HepG2 (cell line): ENCODE data around the gene TPM2. TPM values are rescaled to one million over a fixed set of nuclear protein-coding genes. Genes with fewer than 3 reads are reported as not detected.

Experiments
- AGO1 ChIP-seq: fragments of 200-400 bp; formaldehyde crosslinking; IDR thresholded peaks from 2 replicates; pipeline ENCODE4 v1.6.1; 2017; ENCODE audit warnings: mild to moderate bottlenecking, low read depth, low read length, moderate library complexity; ENCODE audit not compliant: poor library complexity, severe bottlenecking
- EED ChIP-seq: sonication (generic); formaldehyde crosslinking; IDR thresholded peaks from 2 replicates; pipeline ENCODE4 v1.5.0; 2020; ENCODE audit warnings: mild to moderate bottlenecking, missing genetic modification reagents
- HOXA3 ChIP-seq: sonication (generic); formaldehyde crosslinking; IDR thresholded peaks from 2 replicates; pipeline ENCODE4 v1.5.0; 2020; ENCODE audit warnings: missing genetic modification reagents
- IKZF1 ChIP-seq: fragments of 450-650 bp; IDR thresholded peaks from 2 replicates; pipeline ENCODE4 v1.7.1; 2016
- MAF1 ChIP-seq: sonication (generic); formaldehyde crosslinking; IDR thresholded peaks from 2 replicates; pipeline ENCODE4 v1.5.0; 2020; ENCODE audit warnings: missing genetic modification reagents, borderline replicate concordance
- SAP130 ChIP-seq: IDR thresholded peaks from 2 replicates; pipeline ENCODE4 v1.6.1; 2016; ENCODE audit warnings: low read depth
- TEAD2 ChIP-seq: sonication (generic); formaldehyde crosslinking; IDR thresholded peaks from 2 replicates; pipeline ENCODE4 v1.9.0; 2021; ENCODE audit warnings: missing genetic modification reagents
- ZFP36L1 ChIP-seq: sonication (generic); formaldehyde crosslinking; IDR thresholded peaks from 2 replicates; pipeline ENCODE4 v1.8.0; 2022; ENCODE audit warnings: mild to moderate bottlenecking, missing genetic modification reagents, moderate library complexity
- ZNF598 ChIP-seq: sonication (generic); formaldehyde crosslinking; IDR thresholded peaks from 2 replicates; pipeline ENCODE4 v1.5.1; 2020; ENCODE audit warnings: mild to moderate bottlenecking, missing genetic modification reagents, borderline replicate concordance
- ZNF674 ChIP-seq: sonication (generic); formaldehyde crosslinking; IDR thresholded peaks from 2 replicates; pipeline ENCODE4 v1.5.0; 2020; ENCODE audit warnings: low read depth, mild to moderate bottlenecking, missing genetic modification reagents
- ZNF788 ChIP-seq: sonication (generic); formaldehyde crosslinking; IDR thresholded peaks from 2 replicates; pipeline ENCODE4 v1.5.0; 2020; ENCODE audit warnings: mild to moderate bottlenecking, missing genetic modification reagents, borderline replicate concordance
- polyA plus RNA-seq, 8 experiments: library from polyadenylated mRNA; depleted of rRNA in 3 of 8; stranded (reverse) in 7 of 8; unstranded in 1 of 8; fragments of >200 nt; fragmentation: Illumina TruSeq in 4 of 8; extraction: Trizol in 4 of 8; gene quantifications; 2 replicates each; pipeline versions ENCODE4 v1.2.1 to v1.2.3, GENCODE V29; 2011 to 2016; ENCODE audit warnings: low read depth in 4 of 8, missing spikeins in 1 of 8, mixed read lengths in 1 of 8; ENCODE audit not compliant: insufficient read depth in 1 of 8
- total RNA-seq, 5 experiments: library from RNA; depleted of rRNA; stranded (reverse); fragments of >200 nt; fragmentation: Illumina TruSeq; extraction: Trizol; gene quantifications; 2 replicates each; pipeline ENCODE4 v1.2.3, GENCODE V29; 2016; ENCODE audit warnings: low read depth in 1 of 5
- TF ChIP-seq, protein P1 (sequence below): sonication (generic); formaldehyde crosslinking; IDR thresholded peaks from 2 replicates; pipeline ENCODE4 v1.8.1; 2022; ENCODE audit warnings: low read depth, mild to moderate bottlenecking, missing genetic modification reagents
- TF ChIP-seq, protein P2 (sequence below): sonication (generic); formaldehyde crosslinking; IDR thresholded peaks from 2 replicates; pipeline ENCODE4 v1.8.0; 2022; ENCODE audit warnings: mild to moderate bottlenecking, missing genetic modification reagents, borderline replicate concordance
- TF ChIP-seq, protein P3 (sequence below): sonication (generic); formaldehyde crosslinking; conservative IDR thresholded peaks from 2 replicates; pipeline ENCODE4 v1.4.0; 2020; ENCODE audit warnings: missing genetic modification reagents
- TF ChIP-seq, protein P4 (sequence below): sonication (generic); formaldehyde crosslinking; IDR thresholded peaks from 2 replicates; pipeline ENCODE4 v1.4.0; 2020; ENCODE audit warnings: missing genetic modification reagents
- TF ChIP-seq, protein P5 (sequence below): sonication (generic); formaldehyde crosslinking; IDR thresholded peaks from 2 replicates; pipeline ENCODE4 v1.5.1; 2020; ENCODE audit warnings: missing genetic modification reagents, mild to moderate bottlenecking, borderline replicate concordance
- TF ChIP-seq, protein P6 (sequence below): sonication (generic); formaldehyde crosslinking; IDR thresholded peaks from 2 replicates; pipeline ENCODE4 v1.8.0; 2023; ENCODE audit warnings: mild to moderate bottlenecking, missing genetic modification reagents

Gene TPM2
- total and polyA plus RNA-seq, 2 of the 13 experiments (the other 11 are each of a cell fraction or from before 2014, with no cell fraction given): 3.1 to 10.7 TPM

DNA sequence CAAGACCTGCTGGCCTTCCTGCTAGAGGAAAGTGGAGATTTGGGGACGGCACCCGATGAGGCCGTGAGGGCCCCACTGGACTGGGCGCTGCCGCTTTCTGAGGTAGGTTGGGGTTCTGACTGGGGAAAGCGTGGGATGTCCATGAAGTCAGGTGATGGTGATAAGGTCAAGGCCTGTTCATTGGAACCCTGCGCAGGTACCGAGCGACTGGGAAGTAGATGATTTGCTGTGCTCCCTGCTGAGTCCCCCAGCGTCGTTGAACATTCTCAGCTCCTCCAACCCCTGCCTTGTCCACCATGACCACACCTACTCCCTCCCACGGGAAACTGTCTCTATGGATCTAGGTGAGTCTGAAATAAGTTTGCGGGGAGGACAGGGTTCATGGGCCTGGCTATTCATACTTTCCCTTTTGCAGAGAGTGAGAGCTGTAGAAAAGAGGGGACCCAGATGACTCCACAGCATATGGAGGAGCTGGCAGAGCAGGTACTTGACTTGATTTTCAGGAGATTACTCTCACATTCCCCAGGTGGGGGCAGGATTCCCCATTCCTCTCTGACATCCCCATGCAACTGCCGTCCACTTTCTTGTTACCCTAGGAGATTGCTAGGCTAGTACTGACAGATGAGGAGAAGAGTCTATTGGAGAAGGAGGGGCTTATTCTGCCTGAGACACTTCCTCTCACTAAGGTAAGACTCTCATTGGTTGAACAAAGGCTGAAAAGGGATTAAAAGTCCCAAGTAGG lies 43.2 kb upstream of the TPM2 start (continued):
- TF ChIP-seq, protein P1, sequence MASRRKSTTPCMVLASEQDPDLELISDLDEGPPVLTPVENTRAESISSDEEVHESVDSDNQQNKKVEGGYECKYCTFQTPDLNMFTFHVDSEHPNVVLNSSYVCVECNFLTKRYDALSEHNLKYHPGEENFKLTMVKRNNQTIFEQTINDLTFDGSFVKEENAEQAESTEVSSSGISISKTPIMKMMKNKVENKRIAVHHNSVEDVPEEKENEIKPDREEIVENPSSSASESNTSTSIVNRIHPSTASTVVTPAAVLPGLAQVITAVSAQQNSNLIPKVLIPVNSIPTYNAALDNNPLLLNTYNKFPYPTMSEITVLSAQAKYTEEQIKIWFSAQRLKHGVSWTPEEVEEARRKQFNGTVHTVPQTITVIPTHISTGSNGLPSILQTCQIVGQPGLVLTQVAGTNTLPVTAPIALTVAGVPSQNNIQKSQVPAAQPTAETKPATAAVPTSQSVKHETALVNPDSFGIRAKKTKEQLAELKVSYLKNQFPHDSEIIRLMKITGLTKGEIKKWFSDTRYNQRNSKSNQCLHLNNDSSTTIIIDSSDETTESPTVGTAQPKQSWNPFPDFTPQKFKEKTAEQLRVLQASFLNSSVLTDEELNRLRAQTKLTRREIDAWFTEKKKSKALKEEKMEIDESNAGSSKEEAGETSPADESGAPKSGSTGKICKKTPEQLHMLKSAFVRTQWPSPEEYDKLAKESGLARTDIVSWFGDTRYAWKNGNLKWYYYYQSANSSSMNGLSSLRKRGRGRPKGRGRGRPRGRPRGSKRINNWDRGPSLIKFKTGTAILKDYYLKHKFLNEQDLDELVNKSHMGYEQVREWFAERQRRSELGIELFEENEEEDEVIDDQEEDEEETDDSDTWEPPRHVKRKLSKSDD (CRISPR knock-in tag): no peak
- TF ChIP-seq EED (CRISPR knock-in tag) (peak; percentile 80; the same call in 1 of the 2 replicates), ZNF788 (CRISPR knock-in tag) (no peak), ZNF674 (CRISPR knock-in tag) (no peak), ZNF598 (CRISPR knock-in tag) (peak; percentile 38; the same call in 1 of the 2 replicates), AGO1 (no peak), TEAD2 (CRISPR knock-in tag) (0 out of 2 replicates have a peak, but pooled peaks have one; percentile 5), IKZF1 (no peak), ZFP36L1 (CRISPR knock-in tag) (no peak), MAF1 (CRISPR knock-in tag) (no peak), SAP130 (CRISPR knock-in tag) (peak; percentile 32; the same call in 1 of the 2 replicates), HOXA3 (CRISPR knock-in tag) (no peak)
- TF ChIP-seq, protein P2, sequence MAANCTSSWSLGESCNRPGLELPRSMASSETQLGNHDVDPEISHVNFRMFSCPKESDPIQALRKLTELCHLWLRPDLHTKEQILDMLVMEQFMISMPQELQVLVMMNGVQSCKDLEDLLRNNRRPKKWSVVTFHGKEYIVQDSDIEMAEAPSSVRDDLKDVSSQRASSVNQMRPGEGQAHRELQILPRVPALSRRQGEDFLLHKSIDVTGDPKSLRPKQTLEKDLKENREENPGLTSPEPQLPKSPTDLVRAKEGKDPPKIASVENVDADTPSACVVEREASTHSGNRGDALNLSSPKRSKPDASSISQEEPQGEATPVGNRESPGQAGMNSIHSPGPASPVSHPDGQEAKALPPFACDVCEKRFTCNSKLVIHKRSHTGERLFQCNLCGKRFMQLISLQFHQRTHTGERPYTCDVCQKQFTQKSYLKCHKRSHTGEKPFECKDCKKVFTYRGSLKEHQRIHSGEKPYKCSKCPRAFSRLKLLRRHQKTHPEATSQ (CRISPR knock-in tag): 0 out of 2 replicates have a peak, but pooled peaks have one; percentile 3
- TF ChIP-seq, protein P3, sequence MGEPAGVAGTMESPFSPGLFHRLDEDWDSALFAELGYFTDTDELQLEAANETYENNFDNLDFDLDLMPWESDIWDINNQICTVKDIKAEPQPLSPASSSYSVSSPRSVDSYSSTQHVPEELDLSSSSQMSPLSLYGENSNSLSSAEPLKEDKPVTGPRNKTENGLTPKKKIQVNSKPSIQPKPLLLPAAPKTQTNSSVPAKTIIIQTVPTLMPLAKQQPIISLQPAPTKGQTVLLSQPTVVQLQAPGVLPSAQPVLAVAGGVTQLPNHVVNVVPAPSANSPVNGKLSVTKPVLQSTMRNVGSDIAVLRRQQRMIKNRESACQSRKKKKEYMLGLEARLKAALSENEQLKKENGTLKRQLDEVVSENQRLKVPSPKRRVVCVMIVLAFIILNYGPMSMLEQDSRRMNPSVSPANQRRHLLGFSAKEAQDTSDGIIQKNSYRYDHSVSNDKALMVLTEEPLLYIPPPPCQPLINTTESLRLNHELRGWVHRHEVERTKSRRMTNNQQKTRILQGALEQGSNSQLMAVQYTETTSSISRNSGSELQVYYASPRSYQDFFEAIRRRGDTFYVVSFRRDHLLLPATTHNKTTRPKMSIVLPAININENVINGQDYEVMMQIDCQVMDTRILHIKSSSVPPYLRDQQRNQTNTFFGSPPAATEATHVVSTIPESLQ (CRISPR knock-in tag): no peak
- TF ChIP-seq, protein P4, sequence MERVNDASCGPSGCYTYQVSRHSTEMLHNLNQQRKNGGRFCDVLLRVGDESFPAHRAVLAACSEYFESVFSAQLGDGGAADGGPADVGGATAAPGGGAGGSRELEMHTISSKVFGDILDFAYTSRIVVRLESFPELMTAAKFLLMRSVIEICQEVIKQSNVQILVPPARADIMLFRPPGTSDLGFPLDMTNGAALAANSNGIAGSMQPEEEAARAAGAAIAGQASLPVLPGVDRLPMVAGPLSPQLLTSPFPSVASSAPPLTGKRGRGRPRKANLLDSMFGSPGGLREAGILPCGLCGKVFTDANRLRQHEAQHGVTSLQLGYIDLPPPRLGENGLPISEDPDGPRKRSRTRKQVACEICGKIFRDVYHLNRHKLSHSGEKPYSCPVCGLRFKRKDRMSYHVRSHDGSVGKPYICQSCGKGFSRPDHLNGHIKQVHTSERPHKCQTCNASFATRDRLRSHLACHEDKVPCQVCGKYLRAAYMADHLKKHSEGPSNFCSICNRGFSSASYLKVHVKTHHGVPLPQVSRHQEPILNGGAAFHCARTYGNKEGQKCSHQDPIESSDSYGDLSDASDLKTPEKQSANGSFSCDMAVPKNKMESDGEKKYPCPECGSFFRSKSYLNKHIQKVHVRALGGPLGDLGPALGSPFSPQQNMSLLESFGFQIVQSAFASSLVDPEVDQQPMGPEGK (CRISPR knock-in tag): 0 out of 2 replicates have a peak, but pooled peaks have one; percentile 7
- TF ChIP-seq, protein P5, sequence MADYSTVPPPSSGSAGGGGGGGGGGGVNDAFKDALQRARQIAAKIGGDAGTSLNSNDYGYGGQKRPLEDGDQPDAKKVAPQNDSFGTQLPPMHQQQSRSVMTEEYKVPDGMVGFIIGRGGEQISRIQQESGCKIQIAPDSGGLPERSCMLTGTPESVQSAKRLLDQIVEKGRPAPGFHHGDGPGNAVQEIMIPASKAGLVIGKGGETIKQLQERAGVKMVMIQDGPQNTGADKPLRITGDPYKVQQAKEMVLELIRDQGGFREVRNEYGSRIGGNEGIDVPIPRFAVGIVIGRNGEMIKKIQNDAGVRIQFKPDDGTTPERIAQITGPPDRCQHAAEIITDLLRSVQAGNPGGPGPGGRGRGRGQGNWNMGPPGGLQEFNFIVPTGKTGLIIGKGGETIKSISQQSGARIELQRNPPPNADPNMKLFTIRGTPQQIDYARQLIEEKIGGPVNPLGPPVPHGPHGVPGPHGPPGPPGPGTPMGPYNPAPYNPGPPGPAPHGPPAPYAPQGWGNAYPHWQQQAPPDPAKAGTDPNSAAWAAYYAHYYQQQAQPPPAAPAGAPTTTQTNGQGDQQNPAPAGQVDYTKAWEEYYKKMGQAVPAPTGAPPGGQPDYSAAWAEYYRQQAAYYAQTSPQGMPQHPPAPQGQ (CRISPR knock-in tag): no peak
- TF ChIP-seq, protein P6, sequence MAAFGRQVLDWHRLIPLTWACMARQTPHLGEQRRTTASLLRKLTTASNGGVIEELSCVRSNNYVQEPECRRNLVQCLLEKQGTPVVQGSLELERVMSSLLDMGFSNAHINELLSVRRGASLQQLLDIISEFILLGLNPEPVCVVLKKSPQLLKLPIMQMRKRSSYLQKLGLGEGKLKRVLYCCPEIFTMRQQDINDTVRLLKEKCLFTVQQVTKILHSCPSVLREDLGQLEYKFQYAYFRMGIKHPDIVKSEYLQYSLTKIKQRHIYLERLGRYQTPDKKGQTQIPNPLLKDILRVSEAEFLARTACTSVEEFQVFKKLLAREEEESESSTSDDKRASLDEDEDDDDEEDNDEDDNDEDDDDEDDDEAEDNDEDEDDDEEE (CRISPR knock-in tag): peak; percentile 61; the same call in 1 of the 2 replicates
